Common myeloid progenitor, CD34-positive (primary cell): ENCODE measurements around the gene NDEL1.

ENCODE experiments used
- CTCF ChIA-PET: fragments of 350-600 bp; sonication (Branson Sonifier 250); formaldehyde crosslinking; loops from one replicate; lab custom pipeline; 2021; ENCODE audit warnings: antibody characterized with exemption; lab: Charles Lee
- POLR2A ChIA-PET: fragments of 350-600 bp; sonication (Branson Sonifier 250); formaldehyde crosslinking; loops from one replicate; lab custom pipeline; 2021; ENCODE audit warnings: antibody characterized with exemption; lab: Charles Lee
- DNase-seq, 3 donors: peaks; one replicate each; pipeline versions ENCODE4 v3.0.0 to v3.0.0-alpha.2; 2013
- H3K27ac ChIP-seq, 2 experiments: 1 replicate in 1 of 2; 2 replicates in 1 of 2; pipeline ENCODE4 v1.7.0; 2013; ENCODE audit warnings: inconsistent platforms in 2 of 2, low read length in 2 of 2, mild to moderate bottlenecking in 2 of 2, low read depth in 1 of 2, moderate library complexity in 1 of 2; ENCODE audit not compliant: severe bottlenecking in 2 of 2, insufficient read depth in 1 of 2, poor library complexity in 1 of 2
- H3K27me3 ChIP-seq, 5 experiments: replicated peaks in 2 of 5; 1 replicate in 3 of 5; 2 replicates in 2 of 5; pipeline versions ENCODE4 v1.6.1 to v1.7.0; 2013; ENCODE audit warnings: low read length in 4 of 5, mild to moderate bottlenecking in 2 of 5, moderate library complexity in 2 of 5, inconsistent platforms in 1 of 5; ENCODE audit not compliant: insufficient read depth in 5 of 5, control insufficient read depth in 4 of 5
- H3K36me3 ChIP-seq, 4 experiments: 1 replicate in 2 of 4; 2 replicates in 2 of 4; pipeline versions ENCODE4 v1.6.1 to v1.7.0; 2013; ENCODE audit warnings: low read length in 3 of 4, control low read depth in 1 of 4, mild to moderate bottlenecking in 1 of 4; ENCODE audit not compliant: control insufficient read depth in 4 of 4, insufficient read depth in 4 of 4
- H3K4me1 ChIP-seq, 4 experiments: 1 replicate in 3 of 4; 2 replicates in 1 of 4; pipeline versions ENCODE4 v1.6.1 to v1.7.1; 2013; ENCODE audit warnings: low read length in 3 of 4, mild to moderate bottlenecking in 3 of 4, control low read depth in 1 of 4, inconsistent platforms in 1 of 4, moderate library complexity in 1 of 4; ENCODE audit not compliant: control insufficient read depth in 4 of 4, insufficient read depth in 4 of 4; ENCODE audit errors: control extremely low read depth in 1 of 4
- H3K4me3 ChIP-seq, 7 experiments: 1 replicate in 4 of 7; 2 replicates in 3 of 7; pipeline versions ENCODE4 v1.5.1 to v1.7.0; 2013; ENCODE audit warnings: mild to moderate bottlenecking in 7 of 7, low read length in 6 of 7, moderate library complexity in 6 of 7, inconsistent platforms in 2 of 7, low read depth in 2 of 7, control low read depth in 1 of 7; ENCODE audit not compliant: insufficient read depth in 4 of 7, control insufficient read depth in 1 of 7; ENCODE audit errors: extremely low read depth in 1 of 7
- H3K9me3 ChIP-seq, 5 experiments: 1 replicate in 4 of 5; 2 replicates in 1 of 5; pipeline versions ENCODE4 v1.6.1 to v1.7.1; 2013; ENCODE audit warnings: low read length in 4 of 5, mild to moderate bottlenecking in 2 of 5, inconsistent platforms in 1 of 5, low read depth in 1 of 5, moderate library complexity in 1 of 5; ENCODE audit not compliant: control insufficient read depth in 4 of 5, insufficient read depth in 2 of 5; ENCODE audit errors: control extremely low read depth in 1 of 5
- WGBS: methylation state at CpG from one replicate; pipeline ENCODE4 v1.1.5; 2013; ENCODE audit not compliant: insufficient coverage; 5-methylcytosine and 5-hydroxymethylcytosine counted together

The NDEL1 gene

DNA sequence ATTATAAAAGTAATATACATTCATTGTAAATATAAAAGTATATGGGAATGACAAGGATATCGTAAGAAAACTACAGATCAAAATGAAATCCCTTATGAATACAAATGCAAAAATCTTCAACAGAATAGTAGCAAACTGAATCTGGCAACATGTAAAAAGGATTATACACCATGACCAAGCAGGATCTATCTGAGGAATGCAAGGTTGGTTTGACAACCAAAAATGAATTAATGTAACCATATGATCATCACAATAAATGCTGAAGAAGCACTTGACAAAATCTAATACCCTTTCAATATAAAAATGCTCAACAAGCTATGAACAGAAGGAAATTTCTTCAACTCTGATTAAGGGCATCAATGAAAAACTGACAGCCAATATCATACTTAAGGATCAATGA lies 48.8 kb downstream of the NDEL1 start:
- POLR2A ChIA-PET, result no interaction called here
- Histone ChIP-seq H3K4me3 (no peak overlapping the region), H3K4me1 (no peaks in the 10 kb centered on the region), H3K27me3 (no peaks in the 10 kb centered on the region), H3K36me3 (peaks cover 33 to 90% (median 46%) of the 10 kb centered on the region in 4 experiments), H3K27ac (no peak overlapping the region), H3K9me3 (peaks cover 0 to 11% (median 5%) of the 10 kb centered on the region in 5 experiments)
- peak in 2 of 3 donors; percentile 20 to 31 for DNase-seq
- WGBS, result no CpG with 5 or more reads among the region's 1 CpG
- CTCF ChIA-PET, result interaction anchor here (1.5 kb wide), 1 partner anchor 49 kb away, joined by 3 read pairs; no protein-coding TSS in a partner anchor

DNA sequence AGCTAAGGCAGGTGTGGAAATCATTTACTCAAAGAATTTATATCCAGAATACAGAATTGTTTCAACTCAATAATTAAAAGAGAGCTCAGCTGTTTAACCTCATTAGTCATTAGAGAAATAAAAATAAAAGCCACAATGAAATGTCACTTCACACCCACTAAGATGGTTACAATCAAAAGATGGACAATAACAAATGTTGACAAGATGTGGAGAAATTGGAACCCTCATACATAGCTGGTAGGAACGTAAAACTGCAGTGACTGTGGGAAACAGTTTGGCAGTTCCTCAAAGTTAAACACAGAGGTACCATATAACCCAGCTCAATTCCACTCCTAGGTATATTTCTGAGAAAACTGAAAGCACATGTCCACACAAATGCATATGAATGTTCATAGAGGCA lies 49.8 kb downstream of the NDEL1 start:
- Histone ChIP-seq H3K4me1 (no peaks in the 10 kb centered on the region), H3K27ac (no peak overlapping the region), H3K36me3 (peaks cover 30 to 88% (median 40%) of the 10 kb centered on the region in 4 experiments), H3K27me3 (no peaks in the 10 kb centered on the region), H3K4me3 (no peak overlapping the region), H3K9me3 (peaks cover 0 to 11% (median 5%) of the 10 kb centered on the region in 5 experiments)
- POLR2A ChIA-PET, result no interaction called here
- CTCF ChIA-PET, result no interaction called here
- no peak for DNase-seq
- 80% methylated on average over 1 of the region's 1 CpG for WGBS

DNA sequence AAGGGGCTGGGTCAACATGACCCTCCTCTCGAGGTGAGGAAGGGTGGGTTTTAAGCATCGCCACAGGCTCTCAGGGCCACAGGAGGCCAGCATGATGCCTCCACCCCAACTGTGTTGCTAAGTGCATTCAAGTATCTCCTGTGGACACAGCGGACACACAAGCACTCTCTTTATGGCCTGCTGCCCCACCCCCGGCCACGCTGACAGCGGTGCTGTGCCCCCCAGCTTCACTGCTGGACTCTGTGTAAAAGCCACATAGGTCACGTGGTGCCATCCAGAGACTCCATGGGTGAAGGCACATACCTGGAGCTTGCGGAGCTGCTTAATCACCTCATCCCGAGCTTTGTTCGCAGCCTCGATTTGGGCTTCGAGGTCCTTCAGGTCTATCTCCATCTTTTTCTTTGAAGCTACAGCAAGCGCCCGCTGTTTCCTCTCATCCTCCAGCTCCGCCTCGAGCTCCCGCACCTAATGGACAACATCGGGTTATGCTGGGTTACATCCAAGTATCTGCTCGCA lies 51.5 kb downstream of the NDEL1 start:
- POLR2A ChIA-PET, result no interaction called here
- Histone ChIP-seq H3K27ac (no peak overlapping the region), H3K36me3 (peaks cover 29 to 88% (median 38%) of the 10 kb centered on the region in 4 experiments), H3K4me3 (no peak overlapping the region), H3K4me1 (no peaks in the 10 kb centered on the region), H3K9me3 (peaks cover 0 to 11% (median 5%) of the 10 kb centered on the region in 5 experiments), H3K27me3 (no peaks in the 10 kb centered on the region)
- no peak for DNase-seq
- 90% methylated on average over 17 of the region's 19 CpGs for WGBS
- CTCF ChIA-PET, result interaction anchor here (0.6 to 1.2 kb wide), 2 partner anchors 15 to 210 kb away, joined by 3 read pairs; no protein-coding TSS in a partner anchor

DNA sequence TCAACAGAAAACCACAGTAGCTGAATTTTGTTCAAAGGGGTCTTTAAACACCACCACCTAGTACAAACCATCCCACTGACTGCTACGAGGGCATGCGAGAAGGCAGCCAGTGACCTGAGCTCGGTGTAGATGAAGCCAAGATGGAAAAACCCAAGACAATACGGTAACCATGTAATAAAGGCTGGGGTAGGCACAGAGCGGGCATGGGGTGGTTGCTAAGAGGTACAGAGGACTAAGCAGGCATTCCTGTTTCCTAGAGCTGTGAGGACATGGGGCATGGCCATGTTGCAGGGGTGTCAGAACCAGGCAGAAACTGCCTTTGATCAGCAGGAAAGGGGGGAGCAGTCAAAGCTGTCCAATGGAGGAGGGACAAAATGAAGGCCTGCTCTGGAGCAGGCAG lies 52.1 kb downstream of the NDEL1 start:
- no peaks in the 10 kb centered on the region for H3K4me1 ChIP-seq
- no peak overlapping the region for H3K4me3 ChIP-seq
- H3K27me3 ChIP-seq, result no peaks in the 10 kb centered on the region
- CTCF ChIA-PET, result interaction anchor here (1.2 kb wide), 1 partner anchor 14 kb away, joined by 3 read pairs; no protein-coding TSS in a partner anchor
- peaks cover 0 to 11% (median 5%) of the 10 kb centered on the region in 5 experiments for H3K9me3 ChIP-seq
- POLR2A ChIA-PET, result no interaction called here
- no peak for DNase-seq
- no peak overlapping the region for H3K27ac ChIP-seq
- H3K36me3 ChIP-seq, result peaks cover 23 to 88% (median 34%) of the 10 kb centered on the region in 4 experiments
- WGBS, result 100% methylated on average over 3 of the region's 5 CpGs

DNA sequence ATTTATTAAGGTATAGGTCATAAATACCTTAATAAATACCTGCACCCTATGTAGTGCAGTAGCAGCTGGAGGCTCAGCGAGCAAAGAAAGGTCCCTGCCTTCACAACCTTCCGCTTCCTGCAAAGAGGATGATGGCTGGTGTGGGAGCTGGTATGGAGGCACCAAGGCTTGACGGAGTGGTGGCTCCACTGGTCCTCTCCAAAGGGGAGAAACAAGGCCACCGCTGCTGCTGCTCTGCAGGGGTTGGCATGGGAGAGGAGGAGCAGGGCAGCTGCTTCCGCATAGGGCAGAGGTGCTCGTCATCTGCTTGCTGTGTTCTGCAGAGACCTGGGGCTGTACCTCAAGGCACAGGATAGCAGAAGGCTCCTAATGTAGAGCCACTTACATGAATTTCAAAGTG lies 52.8 kb downstream of the NDEL1 start:
- no peak for DNase-seq
- Histone ChIP-seq H3K9me3 (peaks cover 0 to 11% (median 5%) of the 10 kb centered on the region in 5 experiments), H3K27ac (no peak overlapping the region), H3K4me3 (no peak overlapping the region), H3K27me3 (no peaks in the 10 kb centered on the region), H3K36me3 (peaks cover 22 to 87% (median 30%) of the 10 kb centered on the region in 4 experiments), H3K4me1 (no peaks in the 10 kb centered on the region)
- WGBS, result 94% methylated on average over 6 of the region's 6 CpGs
- ChIA-PET POLR2A (interaction anchor here (0.6 kb wide), 1 partner anchor 512 kb away, joined by 6 read pairs; no protein-coding TSS in a partner anchor), CTCF (no interaction called here)

DNA sequence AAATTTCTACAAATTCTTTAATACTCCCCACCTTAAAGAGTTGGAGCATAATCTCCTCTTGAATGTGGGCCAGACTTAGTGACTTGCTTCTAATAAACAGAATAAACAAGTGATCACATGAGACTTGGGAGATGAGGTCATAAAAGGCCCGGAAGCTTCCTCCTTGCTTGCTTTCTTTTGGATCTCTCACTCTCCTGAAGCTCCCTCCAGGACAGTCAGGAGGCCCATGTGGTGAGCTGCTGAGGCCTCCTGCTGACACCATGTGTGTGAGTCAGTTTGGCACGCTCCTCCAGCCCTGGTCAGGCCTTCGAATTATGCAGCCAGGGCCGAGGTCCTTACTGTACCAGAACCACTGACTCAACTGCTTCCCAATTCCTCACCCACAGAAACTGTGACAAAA lies 53.2 kb downstream of the NDEL1 start:
- Histone ChIP-seq H3K27me3 (no peaks in the 10 kb centered on the region), H3K27ac (no peak overlapping the region), H3K4me3 (no peak overlapping the region), H3K36me3 (peaks cover 18 to 87% (median 30%) of the 10 kb centered on the region in 4 experiments), H3K9me3 (peaks cover 0 to 8% (median 2%) of the 10 kb centered on the region in 5 experiments), H3K4me1 (no peaks in the 10 kb centered on the region)
- POLR2A ChIA-PET, result interaction anchor here (0.6 kb wide), 1 partner anchor 512 kb away, joined by 6 read pairs; no protein-coding TSS in a partner anchor
- CTCF ChIA-PET, result no interaction called here
- no peak for DNase-seq
- 100% methylated on average over 1 of the region's 4 CpGs for WGBS

DNA sequence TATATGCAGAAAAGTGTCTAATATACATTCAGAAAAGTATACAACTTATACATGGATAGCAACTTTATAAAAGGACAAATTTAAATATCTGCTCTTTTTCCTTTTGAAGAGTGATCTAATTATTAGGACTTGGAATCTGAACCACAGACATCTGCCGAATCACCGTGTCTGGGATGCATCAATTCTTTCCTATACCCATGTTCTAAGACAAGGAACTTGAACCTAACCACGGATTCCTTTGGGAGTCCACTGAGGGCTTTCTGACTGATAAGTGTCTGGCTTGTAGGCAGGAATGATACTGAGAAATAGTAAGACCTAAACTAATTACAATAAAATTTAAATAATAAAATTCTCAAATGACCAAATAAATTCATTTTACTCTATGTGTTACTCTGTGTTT lies 54.2 kb downstream of the NDEL1 start:
- DNase-seq, result no peak
- CTCF ChIA-PET, result no interaction called here
- Histone ChIP-seq H3K36me3 (peaks cover 12 to 87% (median 27%) of the 10 kb centered on the region in 4 experiments), H3K4me3 (no peak overlapping the region), H3K9me3 (peaks cover 0 to 2% (median 0%) of the 10 kb centered on the region in 5 experiments), H3K27ac (no peak overlapping the region), H3K4me1 (no peaks in the 10 kb centered on the region), H3K27me3 (no peaks in the 10 kb centered on the region)
- POLR2A ChIA-PET, result no interaction called here
- WGBS, result no CpG with 5 or more reads among the region's 3 CpGs
